GM21528 (cell line): Measurements from ENCODE around the gene AP1S2.

Experiments
- ATAC-seq: cut with Tn5 transposase; IDR thresholded peaks from one replicate; pipeline ENCODE4 v1.9.1; 2021; ENCODE audit warnings: mild to moderate bottlenecking, moderate library complexity; ENCODE audit not compliant: unreplicated experiment, low FRiP score

The AP1S2 gene

GRCh38 chrX:15814771-15815365, 39.7 kb downstream of the AP1S2 start:
- no peak for ATAC-seq

- ATAC-seq: no peak
These were observed 41.2 kb downstream of the AP1S2 start for GRCh38 chrX:15813416-15813815.

GRCh38 chrX:15812192-15812938, 42.2 kb downstream of the AP1S2 start:
- ATAC-seq: no peak

GRCh38 chrX:15808254-15808653, 46.4 kb downstream of the AP1S2 start:
- ATAC-seq: no peak

- no peak for ATAC-seq
These were observed 50.0 kb downstream of the AP1S2 start for GRCh38 chrX:15804563-15804962.

- no peak for ATAC-seq
These were observed 56.9 kb downstream of the AP1S2 start for GRCh38 chrX:15797707-15798106.

GRCh38 chrX:15790769-15791290, 63.8 kb downstream of the AP1S2 start:
- peak; percentile 30 for ATAC-seq

- peak; percentile 90 for ATAC-seq
These were observed 64.4 kb downstream of the AP1S2 start, which contains the start of gene ZRSR2 for GRCh38 chrX:15789979-15790768. Gene ZRSR2, plus strand, starts transcription at chrX:15790484. Its CDS starts 12 bp downstream, at chrX:15790496.

GRCh38 chrX:15786915-15787314, 67.7 kb downstream of the AP1S2 start:
- ATAC-seq: no peak

GRCh38 chrX:15785176-15785750, 69.3 kb downstream of the AP1S2 start:
- ATAC-seq: no peak

GRCh38 chrX:15781961-15782699, 72.5 kb downstream of the AP1S2 start:
- no peak for ATAC-seq
